NCI-H2196 treated with DMSO at 0.1 percent for 48 hours (cell line): ENCODE data around the gene TCF12.

Source experiments
- DNase-seq: peaks from one replicate; lab custom pipeline; 2025; ENCODE audit not compliant: unreplicated experiment; lab: John Stamatoyannopoulos, UW

TCF12 gene

GRCh38 chr15:57310876-57311275 lies 392.4 kb downstream of the TCF12 start:
- DNase-seq, result no peak

GRCh38 chr15:57312006-57312317 lies 393.5 kb downstream of the TCF12 start:
- no peak for DNase-seq

- no peak for DNase-seq
Measured at GRCh38 chr15:57312318-57313133, 394.1 kb downstream of the TCF12 start.

- DNase-seq, result no peak
Measured at GRCh38 chr15:57313134-57313483, 394.7 kb downstream of the TCF12 start.

GRCh38 chr15:57314221-57314620 lies 395.8 kb downstream of the TCF12 start:
- no peak for DNase-seq

GRCh38 chr15:57316451-57316850 lies 398.0 kb downstream of the TCF12 start:
- no peak for DNase-seq

DNA sequence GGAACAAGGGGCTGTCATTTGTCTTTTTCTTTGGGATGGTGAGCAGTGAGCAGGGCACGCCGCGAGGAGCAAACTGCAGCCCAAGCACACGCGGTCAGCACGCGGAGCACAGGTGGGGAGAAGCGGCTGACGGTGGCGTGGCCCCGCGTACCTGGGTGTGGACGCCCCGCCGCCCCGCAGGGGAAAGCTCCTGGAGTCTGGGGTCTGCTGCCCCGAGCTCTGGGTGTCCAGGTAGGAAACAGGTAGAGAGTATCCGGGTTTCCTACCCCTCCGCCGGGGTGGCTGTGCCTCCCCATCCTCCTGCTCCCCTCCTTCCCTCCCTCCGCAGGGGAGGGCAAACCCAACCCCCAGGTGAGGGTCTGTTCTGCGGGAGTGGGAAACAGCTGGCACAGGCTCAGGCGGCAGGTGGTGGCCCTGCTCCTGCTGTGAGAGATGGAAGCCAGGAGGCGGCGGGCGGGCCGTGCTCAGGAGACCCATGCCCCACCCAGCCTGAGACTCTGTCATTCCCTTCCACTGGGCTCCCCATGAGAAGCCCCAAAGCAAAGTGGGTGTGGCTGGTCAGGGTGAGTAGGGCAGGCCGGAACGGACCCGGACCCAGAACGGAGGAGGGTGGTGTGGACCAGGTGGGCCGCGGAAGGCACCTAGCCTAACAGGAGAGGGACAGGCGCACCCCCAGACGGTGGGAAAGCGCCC lies 400.9 kb downstream of the TCF12 start:
- DNase-seq, result no peak

- DNase-seq, result no peak
Measured at GRCh38 chr15:57319919-57320560, 401.6 kb downstream of the TCF12 start.

GRCh38 chr15:57320631-57321220 lies 402.3 kb downstream of the TCF12 start:
- DNase-seq, result no peak

GRCh38 chr15:57321485-57321884 lies 403.0 kb downstream of the TCF12 start:
- DNase-seq, result no peak

DNA sequence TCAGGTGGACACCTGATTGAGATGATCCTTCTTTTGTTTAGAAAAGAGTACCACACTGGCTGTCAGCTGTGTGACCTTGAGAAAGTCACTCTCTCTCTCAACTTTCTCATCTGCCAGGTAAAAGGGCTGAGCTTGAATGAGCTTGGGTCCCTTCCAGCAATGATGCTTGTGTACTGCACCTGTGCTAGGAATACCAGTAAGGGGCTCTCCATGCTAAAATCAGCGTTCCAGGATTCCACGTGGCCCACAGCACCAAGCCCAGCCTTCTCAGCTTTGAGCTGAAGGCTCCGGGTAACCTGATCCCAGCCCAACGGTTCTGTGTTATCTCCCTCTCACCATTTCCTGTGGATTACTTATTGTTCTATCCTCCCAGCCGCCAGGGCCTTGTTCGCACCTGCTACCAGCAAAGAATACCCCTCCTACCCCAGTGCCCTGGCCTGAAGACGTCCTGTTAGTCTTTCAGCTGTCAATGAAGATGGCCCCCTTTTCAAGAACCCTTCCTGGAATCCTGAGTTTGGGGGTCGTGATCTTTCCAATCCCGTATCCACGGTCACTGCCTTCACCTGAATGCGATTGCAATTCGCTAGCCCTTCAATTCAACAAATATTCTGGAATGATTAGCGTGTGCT lies 403.6 kb downstream of the TCF12 start:
- peak; percentile 83 for DNase-seq

DNA sequence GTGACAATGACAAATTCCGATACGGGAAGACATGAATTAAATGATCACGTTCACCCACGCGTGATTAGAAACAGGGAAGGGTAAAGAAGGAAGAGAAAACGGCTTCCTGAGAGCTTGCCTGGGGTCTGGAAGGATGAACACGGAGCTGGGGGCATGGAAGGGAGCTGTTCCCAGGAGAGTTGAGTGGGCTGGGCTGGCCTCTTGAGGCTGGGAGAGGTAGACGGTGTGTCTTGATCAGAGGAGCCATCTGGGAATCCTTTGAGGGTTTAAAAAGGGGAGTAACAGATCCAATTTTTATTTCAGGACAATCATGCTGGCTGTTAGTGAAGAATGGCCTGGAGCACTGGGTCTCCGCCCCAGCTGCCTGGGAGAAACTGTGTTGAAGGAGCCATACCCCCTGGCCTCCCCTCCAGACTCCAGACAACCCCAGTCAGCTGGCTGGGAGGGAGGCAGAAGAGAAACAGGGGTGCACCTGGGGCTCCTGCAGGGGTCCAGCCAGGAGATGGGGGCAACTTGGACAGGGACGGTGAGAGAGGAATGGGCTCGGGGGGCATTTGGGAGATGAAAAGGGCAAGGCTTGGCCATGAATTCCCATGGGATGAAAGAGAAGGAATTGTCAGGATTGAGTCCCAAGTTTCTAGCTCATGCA lies 404.3 kb downstream of the TCF12 start:
- DNase-seq, result no peak

GRCh38 chr15:57323299-57323805 lies 404.9 kb downstream of the TCF12 start:
- DNase-seq, result no peak

DNA sequence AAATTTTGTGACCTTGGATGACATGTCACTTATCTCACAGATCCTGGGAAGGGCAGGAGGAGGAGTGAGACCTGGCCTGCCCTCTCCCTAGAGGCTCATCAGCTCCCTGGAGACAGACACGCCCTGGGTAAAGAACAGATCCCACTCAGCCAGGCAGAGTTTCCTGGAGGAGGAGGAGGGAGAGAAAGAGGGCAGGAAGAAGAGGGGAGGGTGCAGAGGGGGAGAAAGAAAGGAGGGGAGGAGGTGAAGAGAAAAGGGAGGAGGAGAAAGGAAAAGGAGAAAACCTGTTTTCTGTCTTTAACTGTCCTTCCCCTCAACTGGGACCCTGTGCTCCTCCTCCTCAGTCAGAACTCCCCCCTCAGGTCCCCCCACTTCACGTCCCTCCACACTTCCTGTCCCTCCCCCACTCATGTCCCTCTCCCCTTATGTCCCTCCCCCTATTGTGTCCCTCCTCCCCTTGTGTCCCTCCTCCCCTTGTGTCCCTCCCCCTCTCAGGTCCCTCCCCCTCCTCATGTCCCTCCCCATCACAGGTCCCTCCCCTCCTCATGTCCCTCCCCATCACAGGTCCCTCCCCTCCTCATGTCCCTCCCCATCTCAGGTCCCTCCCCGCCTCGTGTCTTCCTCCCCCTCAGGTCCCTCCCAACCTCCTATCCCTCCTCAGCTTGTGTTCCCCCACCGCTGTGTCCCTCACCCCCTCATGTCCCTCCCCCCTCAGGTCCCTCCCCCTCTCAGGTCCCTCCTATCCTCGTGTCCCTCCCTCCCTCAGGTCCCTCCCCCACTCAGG lies 405.6 kb downstream of the TCF12 start:
- DNase-seq, result peak; percentile 86

GRCh38 chr15:57324590-57324890 lies 406.1 kb downstream of the TCF12 start:
- no peak for DNase-seq

- DNase-seq, result no peak
Measured at GRCh38 chr15:57324944-57325679, 406.7 kb downstream of the TCF12 start.

DNA sequence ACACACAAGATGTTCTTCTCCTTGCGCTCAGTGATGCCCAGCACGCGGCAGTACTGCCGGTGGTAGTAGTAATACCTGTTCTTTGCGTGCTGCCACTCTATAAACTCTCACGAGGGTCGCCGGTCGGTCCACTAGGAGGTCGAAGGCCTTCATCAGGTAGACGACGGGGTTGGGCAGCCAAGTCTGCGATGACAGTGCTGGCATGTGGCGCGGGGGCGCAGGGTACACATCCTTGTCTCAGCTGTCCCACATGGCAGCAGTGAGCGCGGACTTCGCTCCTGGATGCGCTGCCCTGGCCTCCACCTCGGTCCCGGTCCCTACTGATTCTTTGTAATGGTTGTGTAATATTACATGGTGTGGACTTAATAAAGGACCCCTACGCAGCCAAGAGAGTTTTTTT lies 407.8 kb downstream of the TCF12 start:
- DNase-seq, result no peak

DNA sequence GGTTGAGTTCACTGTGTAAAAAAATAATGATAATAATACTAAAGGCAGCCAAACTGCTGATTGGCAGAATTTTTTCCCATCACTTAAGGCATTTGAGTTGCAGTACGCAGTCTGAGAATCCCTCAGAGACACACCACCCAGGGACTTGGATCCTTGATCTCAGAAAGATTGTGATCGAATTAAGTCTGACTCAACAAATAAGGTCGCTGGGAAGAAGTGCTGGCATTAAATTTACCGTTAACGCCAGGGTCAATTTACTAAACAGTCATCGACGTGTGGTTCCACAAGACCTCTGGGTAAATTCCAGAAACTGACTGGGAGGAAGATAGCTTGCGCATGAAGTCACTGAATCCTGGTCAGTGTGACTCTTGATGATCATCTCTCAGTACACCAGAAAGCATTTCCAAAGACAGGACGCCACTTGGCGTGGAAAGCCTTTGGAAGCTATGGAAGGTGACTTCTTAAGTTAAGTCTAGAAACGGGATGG lies 409.6 kb downstream of the TCF12 start:
- DNase-seq, result no peak

GRCh38 chr15:57328479-57328878 lies 410.0 kb downstream of the TCF12 start:
- DNase-seq, result no peak
